Measurements from ENCODE around the gene SLCO4A1.

The SLCO4A1 gene

DNA sequence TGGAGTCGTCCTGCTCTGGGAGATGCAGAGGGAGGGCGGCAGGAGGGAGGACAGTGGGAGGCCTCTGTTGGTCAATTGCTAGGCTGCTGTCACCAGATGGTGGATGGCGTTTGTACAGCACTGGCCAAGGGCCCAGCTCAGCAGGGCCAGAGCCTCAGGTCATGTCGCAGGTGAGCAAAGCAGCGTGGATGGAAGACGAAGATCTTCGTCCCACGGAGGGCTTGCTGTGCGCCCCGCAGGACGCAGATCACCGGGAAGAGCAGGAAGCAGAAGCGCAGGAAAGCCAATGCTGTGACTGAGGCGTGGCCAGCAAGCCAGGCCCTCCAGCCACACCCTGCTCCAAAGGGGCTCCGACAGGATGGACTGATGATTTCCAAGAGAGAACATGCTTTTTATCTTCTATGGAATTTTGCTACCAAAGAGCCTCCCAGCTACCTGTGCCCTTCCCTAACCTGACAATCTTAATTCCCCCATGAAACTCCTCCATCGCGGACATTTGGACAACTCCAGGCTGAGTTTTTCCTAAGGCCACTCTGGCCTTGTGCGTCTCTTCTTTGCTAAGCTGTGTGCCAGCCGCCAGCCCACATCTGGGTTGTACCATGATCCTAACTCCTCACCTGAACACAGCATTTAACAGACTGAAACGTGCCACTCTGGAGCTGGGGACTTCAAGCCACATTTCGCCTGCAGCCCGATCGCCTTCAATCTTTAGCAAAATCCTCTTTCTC lies 3.5 kb upstream of the SLCO4A1 start:
- DNase-seq = no peak

GRCh38 chr20:62639765-62640164 lies 2.5 kb upstream of the SLCO4A1 start:
- DNase-seq = no peak

- DNase-seq = no peak
Measured at GRCh38 chr20:62640870-62641269, 1.4 kb upstream of the SLCO4A1 start.

GRCh38 chr20:62641321-62642050 lies 817 bp upstream of the SLCO4A1 start:
- peak; percentile 21 for DNase-seq

DNA sequence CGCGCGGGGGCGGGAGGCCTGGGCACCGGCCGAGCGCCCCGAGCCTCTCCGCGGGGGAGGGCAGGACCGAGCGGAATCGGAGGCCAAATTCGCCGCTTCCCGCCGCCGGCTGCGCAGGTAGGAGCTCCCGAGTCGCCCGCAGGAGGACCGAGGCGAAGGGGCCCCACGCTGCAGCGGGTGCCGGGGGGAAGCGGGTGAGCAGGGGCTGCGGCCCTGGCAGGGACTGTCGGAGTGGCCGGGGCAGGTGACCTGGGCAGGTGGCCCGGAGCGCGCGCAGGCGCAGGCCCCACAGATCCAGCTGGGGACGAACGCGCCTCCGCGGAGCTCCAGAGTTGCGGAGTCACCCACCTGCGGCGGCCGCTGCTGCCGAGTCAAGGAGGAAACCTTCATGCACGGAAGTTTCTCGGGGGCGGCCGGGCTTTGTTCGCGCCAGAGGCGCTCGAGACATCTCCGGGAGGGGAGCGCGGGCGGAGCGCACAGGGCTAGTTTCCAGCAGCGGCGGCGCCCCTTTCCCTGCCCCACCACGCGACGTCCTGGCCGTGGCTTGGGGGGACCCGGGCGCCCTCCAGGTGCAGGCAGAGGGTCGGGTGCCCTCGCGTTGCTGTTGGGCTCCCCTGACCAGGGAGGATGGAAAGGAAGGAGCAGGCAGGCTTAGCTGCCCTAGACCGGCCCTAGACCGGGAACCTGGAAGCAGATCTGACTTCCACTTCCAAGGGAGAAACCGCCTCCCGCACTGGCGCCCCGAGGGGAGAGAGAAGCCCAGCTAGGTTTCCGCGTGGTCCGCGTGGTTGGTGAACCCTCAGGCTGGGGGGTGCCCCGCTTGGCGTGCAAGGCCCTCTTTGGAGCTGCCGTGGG lies 590 bp downstream of the SLCO4A1 start:
- no peak for DNase-seq

- no peak for DNase-seq
Measured at GRCh38 chr20:62643521-62644043, 1.3 kb downstream of the SLCO4A1 start.

DNA sequence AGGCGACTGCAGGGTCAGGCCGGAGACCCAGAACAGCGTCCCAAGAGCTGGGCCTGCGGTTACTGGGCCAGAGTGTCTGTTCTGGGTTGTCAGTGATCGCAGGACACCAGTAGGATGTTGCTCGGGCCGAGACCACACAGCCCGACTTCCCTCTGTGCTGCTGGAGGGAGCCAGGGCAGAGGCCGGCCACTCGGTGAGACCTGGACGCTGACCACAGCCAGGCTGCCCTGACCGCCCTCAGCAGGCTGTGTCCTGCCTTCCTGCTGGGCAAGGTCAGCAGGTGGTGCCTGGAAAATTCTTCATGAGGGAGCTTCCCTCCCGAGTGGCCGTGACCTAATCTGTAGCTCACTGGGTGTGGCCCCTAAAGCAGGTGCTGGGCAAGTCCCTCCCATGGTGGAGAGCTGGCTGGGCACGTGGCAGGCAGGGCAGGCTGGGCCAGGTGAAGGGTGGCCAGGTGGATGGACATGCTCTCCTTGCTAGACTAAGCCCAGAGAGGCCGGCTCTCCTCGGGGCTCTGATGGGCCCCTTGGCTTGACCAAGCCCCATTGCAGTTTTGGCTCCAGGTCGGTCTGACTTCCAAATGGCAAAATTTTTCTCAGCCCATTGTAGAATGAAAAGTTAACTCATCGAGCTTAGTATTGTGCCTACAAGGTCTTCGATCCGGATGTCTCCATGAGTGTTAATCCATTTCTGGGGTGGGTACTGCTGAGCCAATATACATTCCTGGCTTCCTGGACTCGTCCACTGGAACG lies 1.9 kb downstream of the SLCO4A1 start:
- DNase-seq = no peak

GRCh38 chr20:62644802-62645496 lies 2.6 kb downstream of the SLCO4A1 start:
- DNase-seq = no peak

DNA sequence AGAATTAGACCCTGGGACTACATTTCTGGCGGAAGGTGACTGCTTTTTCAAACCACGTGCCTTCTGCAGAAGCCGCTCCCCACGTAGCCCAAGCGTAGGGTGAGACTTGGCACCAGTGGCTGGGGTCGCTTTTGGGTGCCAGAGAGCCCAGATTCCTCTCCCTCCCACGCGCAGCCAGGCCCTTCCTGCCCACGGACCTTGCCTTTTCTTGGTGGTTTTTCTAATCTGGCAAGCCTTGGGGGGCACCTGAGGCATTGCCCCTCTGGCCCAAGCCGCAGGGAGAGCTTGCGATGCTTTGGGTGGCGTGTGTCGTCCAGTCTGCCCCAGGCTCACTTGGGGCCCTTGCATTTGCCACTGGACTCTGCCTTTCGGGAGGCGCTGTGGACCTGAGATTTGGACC lies 3.3 kb downstream of the SLCO4A1 start:
- DNase-seq = no peak

DNA sequence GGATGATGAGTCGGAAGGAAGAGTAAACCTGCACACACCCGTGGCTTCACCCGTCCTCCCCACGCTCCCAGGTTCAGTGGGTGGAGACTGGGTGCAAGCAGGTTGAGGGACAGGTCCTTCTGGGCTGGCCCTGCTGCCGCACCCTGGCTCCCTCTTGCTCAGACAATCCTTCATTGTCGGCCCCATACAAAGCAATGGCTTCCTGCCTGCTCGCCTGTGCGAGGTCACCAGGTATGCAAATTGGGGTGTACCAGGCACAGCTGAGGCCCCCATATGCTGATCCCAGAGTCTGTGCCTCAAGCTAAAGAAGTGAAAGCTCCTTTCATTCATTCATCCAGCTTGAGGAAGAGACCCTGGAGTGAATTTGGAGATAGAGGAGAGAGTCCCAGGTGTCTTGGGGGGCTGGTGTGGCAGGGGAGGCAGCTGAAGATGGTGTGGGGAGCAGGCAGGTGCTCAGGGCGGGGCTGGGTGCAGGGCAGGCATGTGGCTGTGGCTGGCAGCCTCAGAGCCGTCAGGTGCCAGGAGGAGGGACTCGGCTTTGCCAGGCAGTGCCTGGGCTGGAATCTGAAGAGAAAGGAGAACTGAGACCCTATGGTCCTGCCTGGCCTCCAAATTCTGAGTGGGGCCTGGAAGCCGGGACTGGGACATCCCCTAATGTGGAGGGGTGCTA lies 4.7 kb downstream of the SLCO4A1 start:
- DNase-seq = no peak

DNA sequence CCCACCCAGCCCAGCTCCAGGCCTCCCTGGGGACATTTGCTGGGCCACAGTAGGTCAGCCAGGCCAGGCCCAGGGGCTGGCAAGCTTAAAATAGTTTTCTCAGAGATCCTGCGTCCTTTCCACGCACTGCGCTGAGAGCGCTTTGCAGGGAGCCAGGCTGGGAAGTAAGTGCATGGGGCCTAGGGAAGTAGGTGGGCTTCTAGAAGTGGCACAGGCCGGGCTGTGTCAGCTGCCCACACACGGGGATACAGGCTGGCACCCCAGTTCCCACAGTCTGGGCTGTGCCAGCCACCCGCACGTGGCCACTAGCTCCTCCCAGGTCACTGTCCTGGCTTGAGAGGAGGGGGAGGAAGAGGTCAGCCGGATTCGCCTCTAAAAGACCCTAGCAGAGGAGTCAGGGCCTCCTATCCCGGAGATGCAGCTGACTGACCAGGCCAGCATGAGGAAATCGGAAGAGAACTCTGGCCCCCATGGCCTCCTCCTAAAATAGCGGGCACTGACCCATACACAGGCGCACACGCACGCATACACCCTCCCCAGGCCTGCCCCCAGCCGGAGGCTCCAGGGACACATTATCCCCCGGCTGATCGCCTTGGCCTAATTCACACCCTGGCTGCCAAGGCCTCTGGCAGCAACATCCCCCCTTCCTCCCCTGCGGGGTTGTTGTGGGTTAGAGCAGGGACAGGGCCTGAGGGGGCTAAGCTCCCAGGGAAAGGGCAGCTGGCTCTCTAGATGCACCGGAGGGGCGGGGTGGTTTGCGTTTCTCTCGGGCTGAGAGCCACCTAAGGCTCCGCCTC lies 5.4 kb downstream of the SLCO4A1 start:
- no peak for DNase-seq

DNA sequence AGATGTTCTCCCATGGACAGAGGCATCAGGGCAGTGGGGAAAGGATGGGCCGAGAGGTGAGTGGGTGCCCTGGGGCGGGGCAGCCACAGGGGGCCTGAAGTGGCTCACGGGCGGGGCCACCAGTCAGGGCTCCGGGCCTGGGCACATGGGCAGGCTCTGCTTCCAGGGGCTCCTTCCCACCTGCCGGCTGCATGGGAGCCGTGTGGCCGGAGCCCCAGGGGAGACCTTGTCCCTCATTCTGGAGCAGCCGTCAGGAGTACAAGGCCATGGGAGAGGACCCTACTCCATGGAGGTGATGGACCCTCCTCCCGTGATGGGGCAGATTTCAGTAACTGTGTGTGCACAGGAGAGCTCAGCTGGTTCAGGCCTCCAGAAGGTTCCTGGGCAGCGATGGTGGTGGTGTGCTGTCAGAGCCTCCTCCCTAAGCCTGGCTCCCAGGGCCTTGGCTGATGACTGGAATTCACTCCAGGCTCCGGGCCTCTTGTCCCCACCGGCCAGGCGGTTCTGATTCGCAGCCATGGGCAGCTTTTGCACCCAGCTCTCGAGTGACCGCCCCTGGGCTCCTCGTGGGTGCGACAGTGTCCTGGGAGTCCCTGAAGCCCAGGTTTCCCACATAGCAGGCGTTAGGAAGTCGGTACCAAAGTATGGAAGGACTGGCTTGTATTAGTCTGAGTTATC lies 6.2 kb downstream of the SLCO4A1 start:
- DNase-seq = no peak

DNA sequence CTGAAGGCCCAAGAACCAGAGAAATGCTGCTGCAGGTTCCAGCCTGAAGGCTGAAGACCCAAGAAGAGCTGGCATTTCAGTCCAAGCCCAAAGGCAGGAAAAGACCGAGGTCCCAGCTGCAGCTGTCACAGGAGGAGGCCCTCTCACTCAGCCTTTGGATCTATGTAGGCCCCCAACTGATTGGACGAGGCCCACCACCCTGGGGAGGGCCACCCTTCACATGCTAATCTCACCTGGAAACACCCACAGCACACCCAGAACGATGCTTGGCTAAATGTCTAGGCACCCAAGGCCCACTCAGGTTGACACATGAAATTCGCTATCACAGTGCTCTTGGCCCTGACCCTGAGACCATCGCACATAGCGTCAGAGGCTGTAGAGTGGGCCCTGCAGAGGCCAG lies 6.8 kb downstream of the SLCO4A1 start:
- no peak for DNase-seq

GRCh38 chr20:62650551-62651284 lies 8.4 kb downstream of the SLCO4A1 start:
- DNase-seq = no peak

- no peak for DNase-seq
Measured at GRCh38 chr20:62651285-62652021, 9.2 kb downstream of the SLCO4A1 start.

- DNase-seq = peak; percentile 96
Measured at GRCh38 chr20:62652041-62652893, 10.0 kb downstream of the SLCO4A1 start.

DNA sequence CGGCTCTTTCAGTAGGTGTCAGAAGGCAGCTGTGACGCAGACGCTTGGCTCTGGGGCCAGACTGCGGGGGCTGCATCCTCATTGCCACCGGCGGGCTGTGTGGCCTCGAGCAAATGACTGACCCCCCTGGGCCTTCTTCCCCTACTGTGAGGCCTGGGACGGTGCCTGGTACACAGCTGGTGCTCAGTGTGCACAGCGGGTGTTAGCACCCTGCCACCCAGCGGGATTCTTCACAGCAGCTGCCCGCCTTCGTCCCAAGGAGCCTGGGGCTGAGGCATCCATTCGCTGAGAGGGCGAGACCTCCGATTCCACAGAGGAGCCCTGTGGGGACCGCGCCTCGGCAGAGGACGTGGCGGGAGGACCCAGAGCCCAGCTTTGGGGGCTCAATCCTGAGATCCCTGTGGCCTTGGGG lies 10.6 kb downstream of the SLCO4A1 start:
- DNase-seq = no peak

Data from NCI-H226 (cell line).